Testis (tissue), 2 donors: ENCODE data around the gene WNK2.

ENCODE experiments used
- POLR2A ChIP-seq: fragments of 450-650 bp; IDR thresholded peaks from one replicate; pipeline ENCODE4 v1.6.1; 2017; ENCODE audit warnings: antibody characterized with exemption, mild to moderate bottlenecking, moderate library complexity
- TF ChIP-seq, protein P1 (sequence below), 3 experiments: fragments of 450-650 bp in 2 of 3; fragments of 200-600 bp in 1 of 3; sonication (generic) in 1 of 3; IDR thresholded peaks; one replicate each; pipeline ENCODE4 v1.5.1; 2016 to 2019; ENCODE audit warnings: antibody characterized with exemption in 3 of 3, mild to moderate bottlenecking in 2 of 3, moderate library complexity in 1 of 3

- TF ChIP-seq, protein P1, sequence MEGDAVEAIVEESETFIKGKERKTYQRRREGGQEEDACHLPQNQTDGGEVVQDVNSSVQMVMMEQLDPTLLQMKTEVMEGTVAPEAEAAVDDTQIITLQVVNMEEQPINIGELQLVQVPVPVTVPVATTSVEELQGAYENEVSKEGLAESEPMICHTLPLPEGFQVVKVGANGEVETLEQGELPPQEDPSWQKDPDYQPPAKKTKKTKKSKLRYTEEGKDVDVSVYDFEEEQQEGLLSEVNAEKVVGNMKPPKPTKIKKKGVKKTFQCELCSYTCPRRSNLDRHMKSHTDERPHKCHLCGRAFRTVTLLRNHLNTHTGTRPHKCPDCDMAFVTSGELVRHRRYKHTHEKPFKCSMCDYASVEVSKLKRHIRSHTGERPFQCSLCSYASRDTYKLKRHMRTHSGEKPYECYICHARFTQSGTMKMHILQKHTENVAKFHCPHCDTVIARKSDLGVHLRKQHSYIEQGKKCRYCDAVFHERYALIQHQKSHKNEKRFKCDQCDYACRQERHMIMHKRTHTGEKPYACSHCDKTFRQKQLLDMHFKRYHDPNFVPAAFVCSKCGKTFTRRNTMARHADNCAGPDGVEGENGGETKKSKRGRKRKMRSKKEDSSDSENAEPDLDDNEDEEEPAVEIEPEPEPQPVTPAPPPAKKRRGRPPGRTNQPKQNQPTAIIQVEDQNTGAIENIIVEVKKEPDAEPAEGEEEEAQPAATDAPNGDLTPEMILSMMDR (IDR thresholded peaks at IDR 0.05), result no peak
- TF ChIP-seq POLR2A, result no peak
Observed at GRCh38 chr9:93255494-93255867, 71.5 kb downstream of the WNK2 start.
